Keratinocyte (primary cell): ENCODE measurements around the gene TEX38. TPM values are rescaled to one million over a fixed set of nuclear protein-coding genes. Genes with fewer than 3 reads are reported as not detected.

ENCODE experiments used
- DNase-seq: peaks from one replicate; pipeline ENCODE4 v3.0.0-alpha.2; 2011; ENCODE audit warnings: low read depth, missing footprints, low spot score
- FAIRE-seq: peaks from 2 replicates; lab custom pipeline; 2011; peaks lifted over from hg19 to GRCh38; lab: Jason Lieb, UNC
- H2AFZ ChIP-seq: 2 replicates; pipeline ENCODE4 v1.6.0; 2012; ENCODE audit warnings: low read length, control low read depth, inconsistent platforms; ENCODE audit not compliant: control insufficient read depth
- H3K27ac ChIP-seq: 2 replicates; pipeline ENCODE4 v1.5.1; 2011; ENCODE audit warnings: low read length; ENCODE audit not compliant: control insufficient read depth, insufficient read depth
- H3K27me3 ChIP-seq: 3 replicates; pipeline ENCODE4 v1.6.0; 2011; ENCODE audit warnings: low read length; ENCODE audit not compliant: control insufficient read depth, insufficient read depth; ENCODE audit errors: extremely low read depth
- H3K36me3 ChIP-seq, 2 experiments: 2 replicates in 1 of 2; 3 replicates in 1 of 2; pipeline ENCODE4 v1.5.1; 2011; ENCODE audit warnings: low read length in 2 of 2, mild to moderate bottlenecking in 1 of 2; ENCODE audit not compliant: control insufficient read depth in 2 of 2, insufficient read depth in 2 of 2; ENCODE audit errors: extremely low read depth in 1 of 2
- H3K4me1 ChIP-seq: 3 replicates; pipeline ENCODE4 v1.5.1; 2011; ENCODE audit warnings: low read length; ENCODE audit not compliant: control insufficient read depth, insufficient read depth; ENCODE audit errors: extremely low read depth
- H3K4me2 ChIP-seq: 3 replicates; pipeline ENCODE4 v1.6.0; 2011; ENCODE audit warnings: low read depth, low read length; ENCODE audit not compliant: control insufficient read depth, insufficient read depth; ENCODE audit errors: extremely low read depth
- H3K4me3 ChIP-seq, 3 experiments: fragments of 200-600 bp in 1 of 3; sonication (generic) in 1 of 3; 2 replicates in 2 of 3; 3 replicates in 1 of 3; pipeline ENCODE4 v1.5.1; 2011 to 2016; ENCODE audit warnings: low read length in 3 of 3, mild to moderate bottlenecking in 3 of 3, control low read depth in 2 of 3, inconsistent platforms in 1 of 3, low read depth in 1 of 3, mixed read lengths in 1 of 3, mixed run types in 1 of 3, moderate library complexity in 1 of 3; ENCODE audit not compliant: control insufficient read depth in 2 of 3, insufficient read depth in 2 of 3; ENCODE audit errors: extremely low read depth in 1 of 3
- H3K79me2 ChIP-seq: 2 replicates; pipeline ENCODE4 v1.6.0; 2012; ENCODE audit warnings: low read length; ENCODE audit not compliant: control insufficient read depth, insufficient read depth
- H3K9ac ChIP-seq: 3 replicates; pipeline ENCODE4 v1.6.0; 2011; ENCODE audit warnings: low read length; ENCODE audit not compliant: control insufficient read depth, insufficient read depth; ENCODE audit errors: extremely low read depth
- H3K9me1 ChIP-seq: 3 replicates; pipeline ENCODE4 v1.6.0; 2011; ENCODE audit warnings: low read length; ENCODE audit not compliant: control insufficient read depth, insufficient read depth; ENCODE audit errors: extremely low read depth
- H3K9me3 ChIP-seq: 2 replicates; pipeline ENCODE4 v1.5.1; 2012; ENCODE audit warnings: low read depth, low read length; ENCODE audit not compliant: control insufficient read depth
- H4K20me1 ChIP-seq: 3 replicates; pipeline ENCODE4 v1.6.0; 2011; ENCODE audit warnings: low read length; ENCODE audit not compliant: control insufficient read depth, insufficient read depth; ENCODE audit errors: extremely low read depth
- EZH2 ChIP-seq: IDR thresholded peaks from one replicate; pipeline ENCODE4 v1.6.1; 2012; ENCODE audit warnings: inconsistent platforms, mild to moderate bottlenecking, low read length, moderate library complexity
- dilution Hi-C: fragments of 300-500 bp; cut with MboI; formaldehyde crosslinking; loops from one replicate; pipeline ENCODE4 v1.7.0; 2020; ENCODE audit warnings: low sequenced_read_pairs; ENCODE audit not compliant: extremely low pct_ligation_motif_present
- polyA plus RNA-seq, 5 experiments: library from polyadenylated mRNA; depleted of rRNA in 3 of 5; stranded (reverse) in 3 of 5; stranded (forward) in 1 of 5; unstranded in 1 of 5; fragments of >200 nt; gene quantifications; 1 replicate in 1 of 5; 2 replicates in 3 of 5; 3 replicates in 1 of 5; pipeline versions ENCODE4 v1.2.1 to v1.2.3, GENCODE V29; 2011 to 2012; ENCODE audit warnings: missing spikeins in 2 of 5, low read depth in 1 of 5, low replicate concordance in 1 of 5
- TF ChIP-seq, protein P1 (sequence below), 3 experiments: IDR thresholded peaks in 1 of 3; conservative IDR thresholded peaks in 1 of 3; optimal IDR thresholded peaks in 1 of 3; 2 replicates in 2 of 3; 3 replicates in 1 of 3; pipeline versions ENCODE3 to v1.5.1; 2011; ENCODE audit warnings: low read length in 3 of 3, mild to moderate bottlenecking in 3 of 3, moderate library complexity in 2 of 3, control low read depth in 1 of 3, inconsistent platforms in 1 of 3; ENCODE audit not compliant: insufficient read depth in 2 of 3; ENCODE audit errors: extremely low read depth in 1 of 3

The TEX38 gene
- polyA plus RNA-seq, 1 donor (not counting 4 experiments of a cell fraction or from before 2014, with no cell fraction given), result not detected

GRCh38 chr1:46697053-46697452, 25.4 kb downstream of the TEX38 start:
- DNase-seq (no peak), FAIRE-seq (no peak)
- Histone ChIP-seq H3K27me3 (no peaks in the 10 kb centered on the region), H3K79me2 (peaks cover 12% of the 10 kb centered on the region), H2AFZ (no peak overlapping the region), H4K20me1 (no peaks in the 10 kb centered on the region), H3K9me3 (no peaks in the 10 kb centered on the region), H3K9ac (no peak overlapping the region), H3K4me1 (no peaks in the 10 kb centered on the region), H3K27ac (no peak overlapping the region), H3K9me1 (no peaks in the 10 kb centered on the region), H3K4me2 (no peak overlapping the region), H3K36me3 (peaks cover 14 to 21% of the 10 kb centered on the region in 2 experiments), H3K4me3 (no peak overlapping the region)
- dilution Hi-C loops, result no loop called here
- TF ChIP-seq, protein P1, sequence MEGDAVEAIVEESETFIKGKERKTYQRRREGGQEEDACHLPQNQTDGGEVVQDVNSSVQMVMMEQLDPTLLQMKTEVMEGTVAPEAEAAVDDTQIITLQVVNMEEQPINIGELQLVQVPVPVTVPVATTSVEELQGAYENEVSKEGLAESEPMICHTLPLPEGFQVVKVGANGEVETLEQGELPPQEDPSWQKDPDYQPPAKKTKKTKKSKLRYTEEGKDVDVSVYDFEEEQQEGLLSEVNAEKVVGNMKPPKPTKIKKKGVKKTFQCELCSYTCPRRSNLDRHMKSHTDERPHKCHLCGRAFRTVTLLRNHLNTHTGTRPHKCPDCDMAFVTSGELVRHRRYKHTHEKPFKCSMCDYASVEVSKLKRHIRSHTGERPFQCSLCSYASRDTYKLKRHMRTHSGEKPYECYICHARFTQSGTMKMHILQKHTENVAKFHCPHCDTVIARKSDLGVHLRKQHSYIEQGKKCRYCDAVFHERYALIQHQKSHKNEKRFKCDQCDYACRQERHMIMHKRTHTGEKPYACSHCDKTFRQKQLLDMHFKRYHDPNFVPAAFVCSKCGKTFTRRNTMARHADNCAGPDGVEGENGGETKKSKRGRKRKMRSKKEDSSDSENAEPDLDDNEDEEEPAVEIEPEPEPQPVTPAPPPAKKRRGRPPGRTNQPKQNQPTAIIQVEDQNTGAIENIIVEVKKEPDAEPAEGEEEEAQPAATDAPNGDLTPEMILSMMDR (optimal IDR thresholded peaks at IDR 0.05 in 1 of 3, IDR thresholded peaks at IDR 0.05 in 1 of 3, conservative IDR thresholded peaks at IDR 0.05 in 1 of 3; ENCODE audit: extremely low read depth in 1 of 3, insufficient read depth in 2 of 3, low read length in 3 of 3), result no peak
- TF ChIP-seq EZH2, result no peak

GRCh38 chr1:46699666-46700065, 28.0 kb downstream of the TEX38 start:
- no peaks in the 10 kb centered on the region for H3K27me3 ChIP-seq
- H3K4me1 ChIP-seq, result no peaks in the 10 kb centered on the region
- no peak overlapping the region for H3K9ac ChIP-seq
- no peak overlapping the region for H3K4me3 ChIP-seq
- H3K27ac ChIP-seq, result no peak overlapping the region
- no peaks in the 10 kb centered on the region for H3K9me1 ChIP-seq
- H3K79me2 ChIP-seq, result peaks cover 17% of the 10 kb centered on the region
- H4K20me1 ChIP-seq, result no peaks in the 10 kb centered on the region
- peaks cover 15 to 39% of the 10 kb centered on the region in 2 experiments for H3K36me3 ChIP-seq
- H2AFZ ChIP-seq, result no peak overlapping the region
- DNase-seq (no peak), FAIRE-seq (no peak)
- no peaks in the 10 kb centered on the region for H3K9me3 ChIP-seq
- no peak overlapping the region for H3K4me2 ChIP-seq
- no peak for TF ChIP-seq EZH2
- TF ChIP-seq, protein P1 (optimal IDR thresholded peaks at IDR 0.05 in 1 of 3, IDR thresholded peaks at IDR 0.05 in 1 of 3, conservative IDR thresholded peaks at IDR 0.05 in 1 of 3; ENCODE audit: extremely low read depth in 1 of 3, insufficient read depth in 2 of 3, low read length in 3 of 3), result no peak
- dilution Hi-C loops, result no loop called here
